ENCODE measurements around the gene FNBP1.

DNA sequence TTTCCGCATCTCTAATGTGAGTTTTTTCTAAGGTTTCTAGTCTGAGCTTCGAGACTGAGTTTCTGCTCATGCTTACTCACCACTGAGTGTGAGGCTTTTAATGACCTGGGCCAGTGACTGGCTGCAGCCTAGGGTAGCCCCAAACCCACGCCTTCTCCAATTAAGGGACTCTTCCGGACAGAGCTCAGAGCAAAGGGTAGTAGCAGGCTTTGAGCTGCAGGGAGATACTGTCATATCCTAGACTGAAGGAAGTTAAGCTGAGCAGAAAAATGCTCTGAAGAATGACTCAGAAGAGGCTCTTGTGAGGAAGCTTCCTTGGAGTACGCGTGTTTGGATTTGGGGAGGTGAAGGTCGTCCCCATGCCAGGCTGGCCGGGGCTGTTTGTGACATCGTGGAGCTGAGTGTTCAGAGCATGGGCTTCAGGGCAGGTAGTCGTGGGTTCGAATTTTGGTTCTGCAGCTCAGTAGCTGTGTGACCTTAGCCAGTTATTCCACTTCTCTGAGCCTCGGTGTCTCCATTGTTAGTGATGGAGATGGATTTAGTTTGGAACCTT is 204.2 kb downstream of the FNBP1 start:
- TF ChIP-seq, protein P1, sequence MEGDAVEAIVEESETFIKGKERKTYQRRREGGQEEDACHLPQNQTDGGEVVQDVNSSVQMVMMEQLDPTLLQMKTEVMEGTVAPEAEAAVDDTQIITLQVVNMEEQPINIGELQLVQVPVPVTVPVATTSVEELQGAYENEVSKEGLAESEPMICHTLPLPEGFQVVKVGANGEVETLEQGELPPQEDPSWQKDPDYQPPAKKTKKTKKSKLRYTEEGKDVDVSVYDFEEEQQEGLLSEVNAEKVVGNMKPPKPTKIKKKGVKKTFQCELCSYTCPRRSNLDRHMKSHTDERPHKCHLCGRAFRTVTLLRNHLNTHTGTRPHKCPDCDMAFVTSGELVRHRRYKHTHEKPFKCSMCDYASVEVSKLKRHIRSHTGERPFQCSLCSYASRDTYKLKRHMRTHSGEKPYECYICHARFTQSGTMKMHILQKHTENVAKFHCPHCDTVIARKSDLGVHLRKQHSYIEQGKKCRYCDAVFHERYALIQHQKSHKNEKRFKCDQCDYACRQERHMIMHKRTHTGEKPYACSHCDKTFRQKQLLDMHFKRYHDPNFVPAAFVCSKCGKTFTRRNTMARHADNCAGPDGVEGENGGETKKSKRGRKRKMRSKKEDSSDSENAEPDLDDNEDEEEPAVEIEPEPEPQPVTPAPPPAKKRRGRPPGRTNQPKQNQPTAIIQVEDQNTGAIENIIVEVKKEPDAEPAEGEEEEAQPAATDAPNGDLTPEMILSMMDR (IDR thresholded peaks at IDR 0.05 in 2 of 3, conservative IDR thresholded peaks at IDR 0.05 in 1 of 3; ENCODE audit: control insufficient read depth in 2 of 3, extremely low read depth in 1 of 3, insufficient read depth in 1 of 3, low read depth in 3 of 3, low read length in 3 of 3), result no peak
- TF ChIP-seq ZZZ3 (IDR thresholded peaks at IDR 0.05; ENCODE audit: control insufficient read depth, insufficient read length, low read depth), result no peak
- TF ChIP-seq SPI1 (IDR thresholded peaks at IDR 0.05; ENCODE audit: borderline replicate concordance, insufficient read depth, low read depth, low read length), result no peak
- TF ChIP-seq, protein P2, sequence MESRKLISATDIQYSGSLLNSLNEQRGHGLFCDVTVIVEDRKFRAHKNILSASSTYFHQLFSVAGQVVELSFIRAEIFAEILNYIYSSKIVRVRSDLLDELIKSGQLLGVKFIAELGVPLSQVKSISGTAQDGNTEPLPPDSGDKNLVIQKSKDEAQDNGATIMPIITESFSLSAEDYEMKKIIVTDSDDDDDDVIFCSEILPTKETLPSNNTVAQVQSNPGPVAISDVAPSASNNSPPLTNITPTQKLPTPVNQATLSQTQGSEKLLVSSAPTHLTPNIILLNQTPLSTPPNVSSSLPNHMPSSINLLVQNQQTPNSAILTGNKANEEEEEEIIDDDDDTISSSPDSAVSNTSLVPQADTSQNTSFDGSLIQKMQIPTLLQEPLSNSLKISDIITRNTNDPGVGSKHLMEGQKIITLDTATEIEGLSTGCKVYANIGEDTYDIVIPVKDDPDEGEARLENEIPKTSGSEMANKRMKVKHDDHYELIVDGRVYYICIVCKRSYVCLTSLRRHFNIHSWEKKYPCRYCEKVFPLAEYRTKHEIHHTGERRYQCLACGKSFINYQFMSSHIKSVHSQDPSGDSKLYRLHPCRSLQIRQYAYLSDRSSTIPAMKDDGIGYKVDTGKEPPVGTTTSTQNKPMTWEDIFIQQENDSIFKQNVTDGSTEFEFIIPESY (IDR thresholded peaks at IDR 0.05), result no peak
- TF ChIP-seq TCF12 (IDR thresholded peaks at IDR 0.05; ENCODE audit: low read depth, low read length), result no peak
- TF ChIP-seq HDAC2 (IDR thresholded peaks at IDR 0.05), result no peak
- TF ChIP-seq CREB1 (IDR thresholded peaks at IDR 0.05; ENCODE audit: low read depth), result no peak
- TF ChIP-seq STAT3 (IDR thresholded peaks at IDR 0.05; ENCODE audit: low read depth, low read length), result no peak
- no peak for TF ChIP-seq ESRRA (IDR thresholded peaks at IDR 0.05; ENCODE audit: low read length)
